Stimulated activated CD8-positive, alpha-beta memory T cell treated with anti-CD3 and anti-CD28 coated beads, Interleukin-15, amount 100 ng/mL, for 48 hours (primary cell): ENCODE measurements around the gene SLC35F1.

Experiments
- DNase-seq, 2 donors: peaks; one replicate each; pipeline ENCODE4 v3.0.0-alpha.2; 2020; ENCODE audit warnings: low read depth in 2 of 2

Gene SLC35F1

GRCh38 chr6:118197539-118197938, 290.5 kb downstream of the SLC35F1 start:
- no peak for DNase-seq

- no peak for DNase-seq
Measured at GRCh38 chr6:118198746-118199145, 291.7 kb downstream of the SLC35F1 start.

GRCh38 chr6:118200160-118200559, 293.1 kb downstream of the SLC35F1 start:
- DNase-seq: no peak

- DNase-seq: no peak
Measured at GRCh38 chr6:118202517-118202916, 295.5 kb downstream of the SLC35F1 start.

GRCh38 chr6:118203545-118203944, 296.5 kb downstream of the SLC35F1 start:
- no peak for DNase-seq

GRCh38 chr6:118206221-118206620, 299.2 kb downstream of the SLC35F1 start:
- no peak for DNase-seq

GRCh38 chr6:118207947-118208346, 300.9 kb downstream of the SLC35F1 start:
- no peak for DNase-seq

- DNase-seq: no peak
Measured at GRCh38 chr6:118212451-118213173, 305.5 kb downstream of the SLC35F1 start.

- no peak for DNase-seq
Measured at GRCh38 chr6:118215269-118215668, 308.2 kb downstream of the SLC35F1 start.

GRCh38 chr6:118216751-118217150, 309.7 kb downstream of the SLC35F1 start:
- no peak for DNase-seq

GRCh38 chr6:118218156-118218555, 311.1 kb downstream of the SLC35F1 start:
- no peak for DNase-seq

- DNase-seq: no peak
Measured at GRCh38 chr6:118220429-118221128, 313.5 kb downstream of the SLC35F1 start.

GRCh38 chr6:118223316-118223715, 316.3 kb downstream of the SLC35F1 start:
- DNase-seq: no peak

- DNase-seq: no peak
Measured at GRCh38 chr6:118228886-118229285, 321.8 kb downstream of the SLC35F1 start.

GRCh38 chr6:118240878-118241528, 333.9 kb downstream of the SLC35F1 start:
- DNase-seq: no peak

GRCh38 chr6:118246406-118246805, 339.3 kb downstream of the SLC35F1 start:
- DNase-seq: no peak

- DNase-seq: no peak
Measured at GRCh38 chr6:118248171-118248570, 341.1 kb downstream of the SLC35F1 start.

GRCh38 chr6:118249680-118250079, 342.6 kb downstream of the SLC35F1 start:
- no peak for DNase-seq

- no peak for DNase-seq
Measured at GRCh38 chr6:118252474-118252873, 345.4 kb downstream of the SLC35F1 start.

GRCh38 chr6:118253741-118254140, 346.7 kb downstream of the SLC35F1 start:
- DNase-seq: no peak

GRCh38 chr6:118260833-118261232, 353.8 kb downstream of the SLC35F1 start:
- no peak for DNase-seq

- DNase-seq: no peak
Measured at GRCh38 chr6:118263921-118264486, 356.9 kb downstream of the SLC35F1 start.

GRCh38 chr6:118269659-118270058, 362.6 kb downstream of the SLC35F1 start:
- no peak for DNase-seq
